PC-3 (cell line): ENCODE data around the gene PLOD1. TPM values are rescaled to one million over a fixed set of nuclear protein-coding genes. Genes with fewer than 3 reads are reported as not detected.

Experiments
- ATAC-seq: fragments of 200-7000 bp; cut with Tn5 transposase; 2 replicates; pipeline ENCODE4 v1.9.1; 2020; ENCODE audit warnings: mild to moderate bottlenecking, moderate library complexity
- BruUV-seq: library from RNA; stranded (reverse); fragments of 400-500 nt; replicated peaks from 2 replicates; lab custom pipeline; 2021; lab: Mats Ljungman, UMichigan
- CTCF ChIA-PET: fragments of 300-600 bp; sonication (Branson Sonifier 250); formaldehyde crosslinking; loops from one replicate; lab custom pipeline; 2022; ENCODE audit warnings: antibody characterized with exemption; lab: Charles Lee
- POLR2A ChIA-PET: fragments of 300-600 bp; sonication (Branson Sonifier 250); formaldehyde crosslinking; loops from one replicate; lab custom pipeline; 2022; ENCODE audit warnings: antibody characterized with exemption; ENCODE audit not compliant: unreplicated experiment; lab: Charles Lee
- DNase-seq: peaks from one replicate; pipeline ENCODE4 v3.0.0-alpha.2; 2015
- H2AFZ ChIP-seq: fragments of 300-600 bp; sonication (generic); 2 replicates; pipeline ENCODE4 v1.6.0; 2016; ENCODE audit warnings: antibody characterized with exemption, low read length
- H3F3A ChIP-seq: fragments of 300-600 bp; sonication (generic); one replicate; pipeline ENCODE4 v1.6.0; 2017; ENCODE audit warnings: antibody characterized with exemption, low read length, control low read depth, mild to moderate bottlenecking; ENCODE audit not compliant: unreplicated experiment
- H3K27ac ChIP-seq: fragments of 300-600 bp; sonication (generic); 2 replicates; pipeline ENCODE4 v1.5.1; 2016; ENCODE audit warnings: mild to moderate bottlenecking, low read length
- H3K27me3 ChIP-seq: fragments of 300-600 bp; sonication (generic); 2 replicates; pipeline ENCODE4 v1.6.1; 2016; ENCODE audit warnings: low read length, mixed read lengths
- H3K36me3 ChIP-seq: fragments of 300-600 bp; sonication (generic); 2 replicates; pipeline ENCODE4 v1.6.1; 2016; ENCODE audit warnings: low read depth, mixed run types, low read length, mixed read lengths
- H3K4me1 ChIP-seq: fragments of 300-600 bp; sonication (generic); 2 replicates; pipeline ENCODE4 v1.5.1; 2016; ENCODE audit warnings: low read length; ENCODE audit not compliant: insufficient read depth
- H3K4me2 ChIP-seq: fragments of 300-600 bp; sonication (generic); 2 replicates; pipeline ENCODE4 v1.6.0; 2016; ENCODE audit warnings: low read length
- H3K4me3 ChIP-seq: fragments of 300-600 bp; sonication (generic); 2 replicates; pipeline ENCODE4 v1.5.1; 2016; ENCODE audit warnings: mild to moderate bottlenecking, low read length, mixed read lengths
- H3K79me2 ChIP-seq: fragments of 300-600 bp; sonication (generic); 2 replicates; pipeline ENCODE4 v1.6.1; 2017; ENCODE audit warnings: low read length, mixed read lengths
- H3K9ac ChIP-seq: fragments of 300-600 bp; sonication (generic); 2 replicates; pipeline ENCODE4 v1.6.0; 2016; ENCODE audit warnings: mild to moderate bottlenecking, low read length
- H3K9me2 ChIP-seq: fragments of 300-600 bp; sonication (generic); replicated peaks from 2 replicates; pipeline ENCODE4 v1.6.1; 2016; ENCODE audit warnings: mixed run types, low read length, mixed read lengths
- H3K9me3 ChIP-seq: fragments of 300-600 bp; sonication (generic); 2 replicates; pipeline ENCODE4 v1.6.1; 2016; ENCODE audit warnings: low read length, mixed read lengths
- H4K20me1 ChIP-seq: fragments of 300-600 bp; sonication (generic); 2 replicates; pipeline ENCODE4 v1.6.1; 2016; ENCODE audit warnings: low read length, mixed read lengths
- CTCF ChIP-seq: fragments of 300-600 bp; sonication (generic); conservative IDR thresholded peaks from 2 replicates; pipeline ENCODE4 v1.5.1; 2017; ENCODE audit warnings: antibody characterized with exemption, low read depth, mild to moderate bottlenecking, low read length
- EZH2 ChIP-seq: fragments of 300-600 bp; sonication (generic); IDR thresholded peaks from one replicate; pipeline ENCODE4 v1.6.1; 2017; ENCODE audit warnings: antibody characterized with exemption, mild to moderate bottlenecking, low read length; ENCODE audit not compliant: unreplicated experiment
- EZH2phosphoT487 ChIP-seq: fragments of 300-600 bp; sonication (generic); IDR thresholded peaks from 2 replicates; pipeline ENCODE4 v1.6.1; 2018; ENCODE audit warnings: mild to moderate bottlenecking, antibody characterized with exemption, low read length, borderline replicate concordance
- intact Hi-C: fragments of 100-400 bp; cut with micrococcal nuclease; formaldehyde crosslinking; loops from 2 replicates; pipeline ENCODE4 v1.9.0; 2023
- total RNA-seq: library from RNA; depleted of rRNA; stranded (reverse); fragments of >200 nt; gene quantifications from 2 replicates; pipeline ENCODE4 v1.2.3, GENCODE V29; 2014

PLOD1 gene
- total RNA-seq, 1 experiment from 2014 or later: 179 TPM

- H3K4me3 ChIP-seq: no peak overlapping the region
- no peaks in the 10 kb centered on the region for H3K9me3 ChIP-seq
- ChIA-PET CTCF (no interaction called here), POLR2A (interaction anchor here (2.2 kb wide), 1 partner anchor 11 kb away, joined by 28 read pairs; no protein-coding TSS in a partner anchor)
- BruUV-seq: no TSS peak
- peaks cover 45% of the 10 kb centered on the region for H3K79me2 ChIP-seq
- H3K4me2 ChIP-seq: no peak overlapping the region
- ATAC-seq (no peak), DNase-seq (no peak)
- H3K36me3 ChIP-seq: peaks cover 9% of the 10 kb centered on the region; the same call in 1 of the 2 replicates
- H3K27me3 ChIP-seq: no peaks in the 10 kb centered on the region
- no peak overlapping the region for H3K9ac ChIP-seq
- H2AFZ ChIP-seq: no peak overlapping the region
- H3F3A ChIP-seq: no peaks in the 10 kb centered on the region
- no peaks in the 10 kb centered on the region for H3K9me2 ChIP-seq
- H3K27ac ChIP-seq: no peak overlapping the region
- peaks cover 24% of the 10 kb centered on the region for H3K4me1 ChIP-seq
- intact Hi-C loops: no loop called here
- TF ChIP-seq EZH2phosphoT487 (no peak), EZH2 (no peak), CTCF (no peak)
- H4K20me1 ChIP-seq: peaks cover 26% of the 10 kb centered on the region
Observed at GRCh38 chr1:11920239-11920903, 14.1 kb upstream of the PLOD1 start.

DNA sequence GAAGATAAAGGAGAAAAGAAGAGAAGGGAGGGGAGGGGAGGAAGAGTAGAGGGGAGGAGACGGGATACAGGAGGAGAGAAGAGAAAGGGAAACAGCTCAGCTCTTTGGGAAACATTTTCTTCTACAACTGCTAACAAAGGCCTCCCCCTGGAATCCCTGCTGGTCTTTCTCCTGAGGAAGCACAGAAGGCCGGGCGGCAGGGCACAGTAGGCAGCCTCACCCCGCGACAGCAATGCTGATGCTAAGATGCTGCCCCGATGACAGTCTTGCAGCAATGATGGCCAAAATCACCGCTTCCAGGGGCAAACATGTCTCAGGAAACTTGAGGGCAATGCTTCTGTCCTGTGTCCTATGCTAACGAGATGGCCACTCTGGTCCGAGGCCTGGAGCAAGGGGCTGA, 13.5 kb upstream of the PLOD1 start:
- Histone ChIP-seq H3K36me3 (peaks cover 9% of the 10 kb centered on the region; the same call in 1 of the 2 replicates), H3K9me3 (no peaks in the 10 kb centered on the region), H3K79me2 (peaks cover 45% of the 10 kb centered on the region), H3K4me1 (peaks cover 24% of the 10 kb centered on the region), H3K27ac (no peak overlapping the region), H4K20me1 (peaks cover 26% of the 10 kb centered on the region), H3K4me3 (no peak overlapping the region), H3F3A (no peaks in the 10 kb centered on the region), H3K9me2 (no peaks in the 10 kb centered on the region), H3K9ac (no peak overlapping the region), H3K27me3 (no peaks in the 10 kb centered on the region), H2AFZ (no peak overlapping the region), H3K4me2 (no peak overlapping the region)
- intact Hi-C loops: no loop called here
- no peak for DNase-seq
- TF ChIP-seq CTCF (no peak), EZH2phosphoT487 (no peak), EZH2 (no peak)
- ChIA-PET CTCF (interaction anchor here (0.6 kb wide), 1 partner anchor 19 kb away, joined by 3 read pairs; no protein-coding TSS in a partner anchor), POLR2A (no interaction called here)
- ATAC-seq: no peak
- no TSS peak for BruUV-seq
